Measurements from ENCODE around the gene NUP54. TPM values are rescaled to one million over a fixed set of nuclear protein-coding genes. Genes with fewer than 3 reads are reported as not detected.

NUP54 gene
- total RNA-seq, 2 donors from 2014 or later = 13.7 to 33.3 TPM

- TF ChIP-seq, protein P1, sequence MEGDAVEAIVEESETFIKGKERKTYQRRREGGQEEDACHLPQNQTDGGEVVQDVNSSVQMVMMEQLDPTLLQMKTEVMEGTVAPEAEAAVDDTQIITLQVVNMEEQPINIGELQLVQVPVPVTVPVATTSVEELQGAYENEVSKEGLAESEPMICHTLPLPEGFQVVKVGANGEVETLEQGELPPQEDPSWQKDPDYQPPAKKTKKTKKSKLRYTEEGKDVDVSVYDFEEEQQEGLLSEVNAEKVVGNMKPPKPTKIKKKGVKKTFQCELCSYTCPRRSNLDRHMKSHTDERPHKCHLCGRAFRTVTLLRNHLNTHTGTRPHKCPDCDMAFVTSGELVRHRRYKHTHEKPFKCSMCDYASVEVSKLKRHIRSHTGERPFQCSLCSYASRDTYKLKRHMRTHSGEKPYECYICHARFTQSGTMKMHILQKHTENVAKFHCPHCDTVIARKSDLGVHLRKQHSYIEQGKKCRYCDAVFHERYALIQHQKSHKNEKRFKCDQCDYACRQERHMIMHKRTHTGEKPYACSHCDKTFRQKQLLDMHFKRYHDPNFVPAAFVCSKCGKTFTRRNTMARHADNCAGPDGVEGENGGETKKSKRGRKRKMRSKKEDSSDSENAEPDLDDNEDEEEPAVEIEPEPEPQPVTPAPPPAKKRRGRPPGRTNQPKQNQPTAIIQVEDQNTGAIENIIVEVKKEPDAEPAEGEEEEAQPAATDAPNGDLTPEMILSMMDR (IDR thresholded peaks at IDR 0.05) = no peak
- no peak for TF ChIP-seq POLR2A (IDR thresholded peaks at IDR 0.05)
- H3K9me3 ChIP-seq = no peaks in the 10 kb centered on the region
- no peak overlapping the region for H3K4me3 ChIP-seq
- H3K36me3 ChIP-seq (replicated peaks in 1 of 2; ENCODE audit: insufficient read depth in 1 of 2, low read depth in 2 of 2) = peaks cover 5 to 22% of the 10 kb centered on the region in 2 donors
- intact Hi-C loops (cut with DNase I) = no loop called here
- H3K27me3 ChIP-seq = no peaks in the 10 kb centered on the region
- H3K4me1 ChIP-seq = peaks cover 6% of the 10 kb centered on the region
- DNase-seq = no peak
- 96 to 100% methylated on average over 1 of the region's 1 CpG for WGBS, 2 donors
- peak overlapping the region in 1 of 4 donors; percentile 64 for H3K27ac ChIP-seq
- no peak for ATAC-seq
Measured at GRCh38 chr4:76175336-76175735, 27.1 kb upstream of the NUP54 start.

DNA sequence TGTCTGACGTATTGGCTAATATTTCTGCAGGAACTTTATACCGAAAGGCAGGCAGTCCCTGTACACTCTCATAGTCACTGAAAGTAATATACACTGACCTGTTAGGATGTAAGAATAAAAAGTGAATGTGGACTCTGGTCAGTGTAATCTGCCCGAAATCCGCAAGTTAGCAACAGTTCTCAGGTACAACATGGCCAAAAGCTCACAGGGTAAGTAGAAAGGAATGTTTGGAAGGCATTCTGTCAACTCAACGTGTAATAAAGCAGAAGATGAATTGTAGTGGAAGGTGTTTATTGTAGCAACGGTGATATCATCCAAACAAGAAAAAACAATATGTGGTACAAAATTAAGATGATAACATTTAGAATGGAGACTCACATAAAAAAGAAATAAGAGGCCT, 26.0 kb upstream of the NUP54 start:
- Histone ChIP-seq H3K4me1 (no peaks in the 10 kb centered on the region), H3K27ac (peak overlapping the region in 1 of 4 donors; percentile 64), H3K36me3 (replicated peaks in 1 of 2; ENCODE audit: insufficient read depth in 1 of 2, low read depth in 2 of 2) (peaks cover 5 to 24% of the 10 kb centered on the region in 2 donors), H3K27me3 (no peaks in the 10 kb centered on the region), H3K9me3 (no peaks in the 10 kb centered on the region), H3K4me3 (no peak overlapping the region)
- no peak for DNase-seq
- TF ChIP-seq POLR2A (IDR thresholded peaks at IDR 0.05) = no peak
- intact Hi-C loops (cut with DNase I) = no loop called here
- 66 to 80% methylated on average over 6 of the region's 6 CpGs for WGBS, 2 donors
- peak; percentile 83 for ATAC-seq

GRCh38 chr4:76168688-76169087, 20.5 kb upstream of the NUP54 start:
- H3K4me3 ChIP-seq = no peak overlapping the region
- WGBS, 2 donors = 86 to 92% methylated on average over 2 to 3 of the region's 3 CpGs
- ATAC-seq (no peak), DNase-seq (no peak)
- H3K27ac ChIP-seq = no peak overlapping the region
- H3K9me3 ChIP-seq = no peaks in the 10 kb centered on the region
- no peaks in the 10 kb centered on the region for H3K4me1 ChIP-seq
- H3K27me3 ChIP-seq = no peaks in the 10 kb centered on the region
- no peak for TF ChIP-seq POLR2A (IDR thresholded peaks at IDR 0.05)
- TF ChIP-seq, protein P1 (IDR thresholded peaks at IDR 0.05) = no peak
- peaks cover 5 to 26% of the 10 kb centered on the region in 2 donors for H3K36me3 ChIP-seq (replicated peaks in 1 of 2; ENCODE audit: insufficient read depth in 1 of 2, low read depth in 2 of 2)
- intact Hi-C loops (cut with DNase I) = no loop called here

DNA sequence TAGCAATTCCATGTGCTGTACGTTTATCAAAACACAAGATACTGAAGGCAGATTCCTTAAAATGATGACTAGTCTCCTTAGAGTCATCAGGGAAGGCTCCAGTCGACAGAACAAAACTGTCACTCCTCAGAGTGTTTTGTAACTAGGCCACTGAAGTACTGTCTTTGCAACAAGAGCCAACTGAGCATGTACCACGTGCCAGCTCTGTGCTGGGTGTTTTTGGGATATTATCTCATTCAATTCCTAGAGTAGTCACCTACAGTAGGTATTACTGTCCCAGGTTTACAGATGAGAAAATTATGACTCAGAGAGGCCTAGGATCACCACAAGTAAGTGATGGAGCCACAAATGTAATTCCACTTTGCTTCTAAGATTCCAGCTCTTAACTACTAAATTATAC, 18.3 kb upstream of the NUP54 start:
- Histone ChIP-seq H3K36me3 (replicated peaks in 1 of 2; ENCODE audit: insufficient read depth in 1 of 2, low read depth in 2 of 2) (peaks cover 9 to 39% of the 10 kb centered on the region in 2 donors), H3K27ac (no peak overlapping the region), H3K4me3 (no peak overlapping the region), H3K4me1 (no peaks in the 10 kb centered on the region), H3K9me3 (no peaks in the 10 kb centered on the region), H3K27me3 (no peaks in the 10 kb centered on the region)
- intact Hi-C loops (cut with DNase I) = no loop called here
- DNase-seq = no peak
- no peak for ATAC-seq
- 86 to 93% methylated on average over 3 of the region's 3 CpGs for WGBS, 2 donors
- TF ChIP-seq, protein P1 (IDR thresholded peaks at IDR 0.05) = no peak
- TF ChIP-seq POLR2A (IDR thresholded peaks at IDR 0.05) = no peak

DNA sequence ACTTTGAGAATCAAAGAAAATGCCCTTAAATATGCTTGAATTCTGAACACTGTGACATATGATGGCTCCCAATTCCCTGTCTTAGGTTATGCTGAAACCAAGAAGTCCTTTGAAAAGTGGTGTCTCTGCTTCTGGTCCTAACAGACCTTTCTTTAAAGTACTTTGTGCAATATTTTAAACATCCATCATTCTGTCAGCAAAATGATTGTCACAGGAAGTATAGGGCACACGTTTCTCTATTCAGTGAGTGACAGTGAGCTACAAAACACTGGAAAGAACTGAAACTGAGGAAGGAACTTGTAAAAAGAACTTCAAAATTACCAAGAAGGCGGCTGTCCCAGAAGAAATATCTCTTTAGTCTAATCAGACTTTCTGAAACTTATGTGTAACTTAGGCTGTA, 12.2 kb upstream of the NUP54 start:
- WGBS, 2 donors = 7 to 37% methylated on average over 2 of the region's 2 CpGs
- no peaks in the 10 kb centered on the region for H3K9me3 ChIP-seq
- intact Hi-C loops (cut with DNase I) = no loop called here
- H3K36me3 ChIP-seq (replicated peaks in 1 of 2; ENCODE audit: insufficient read depth in 1 of 2, low read depth in 2 of 2) = peaks cover 14 to 25% of the 10 kb centered on the region in 2 donors
- H3K27me3 ChIP-seq = no peaks in the 10 kb centered on the region
- H3K4me3 ChIP-seq = no peak overlapping the region
- no peak for ATAC-seq
- no peak for DNase-seq
- TF ChIP-seq, protein P1 (IDR thresholded peaks at IDR 0.05) = no peak
- TF ChIP-seq POLR2A (IDR thresholded peaks at IDR 0.05) = no peak
- H3K4me1 ChIP-seq = peaks cover 14% of the 10 kb centered on the region
- H3K27ac ChIP-seq = no peak overlapping the region

All from body of pancreas (tissue), 4 donors.